ENCODE measurements around the gene ADM2. TPM values are rescaled to one million over a fixed set of nuclear protein-coding genes. Genes with fewer than 3 reads are reported as not detected.

Gene ADM2
- total and polyA plus RNA-seq, 2 of the 13 experiments (the other 11 are each of a cell fraction or from before 2014, with no cell fraction given) = 1.2 to 3.0 TPM

DNA sequence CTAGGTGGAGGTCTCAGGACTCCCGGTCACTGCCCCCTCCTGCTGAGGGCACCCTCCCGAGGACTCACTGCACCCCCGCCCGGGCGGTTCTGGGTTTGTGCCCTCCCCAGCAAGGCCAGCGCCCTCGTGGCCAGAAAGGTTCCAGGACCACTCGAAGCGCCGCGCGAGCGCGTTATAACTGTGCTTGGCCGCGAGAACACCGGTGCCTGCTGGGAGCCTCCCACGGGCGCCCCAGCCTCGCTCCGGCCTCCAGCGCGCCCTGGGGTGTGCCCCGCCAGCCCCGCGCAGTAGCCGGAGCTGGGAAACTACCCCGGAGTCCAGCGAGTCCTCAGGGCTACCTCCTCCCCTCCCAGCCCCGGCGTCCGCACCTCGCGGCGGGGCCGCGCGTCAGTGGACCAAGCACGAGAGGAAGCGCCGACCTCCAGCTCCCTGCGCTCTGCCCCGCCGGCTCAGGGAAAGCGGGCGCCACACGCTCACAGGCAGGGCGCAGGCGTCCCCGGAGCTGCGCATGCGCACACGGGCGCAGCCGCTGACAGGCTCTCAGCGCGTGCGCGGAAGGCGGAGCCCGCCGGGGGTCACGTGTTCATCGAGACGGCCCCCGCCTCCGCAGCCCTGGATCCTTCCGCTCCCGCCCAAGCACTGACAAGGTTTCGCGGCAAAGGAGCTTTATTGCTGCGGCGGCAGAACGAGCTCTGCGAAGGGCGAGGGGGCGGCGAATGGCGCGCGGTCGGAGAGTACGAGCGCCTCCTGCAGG is 43.9 kb downstream of the ADM2 start, which contains the start of gene SCO2 (continued):
- TF ChIP-seq HNRNPLL (IDR thresholded peaks at IDR 0.05; ENCODE audit: low read depth, low read length, poor library complexity, severe bottlenecking) (peak; percentile 67), ZNF782 (CRISPR knock-in tag; IDR thresholded peaks at IDR 0.05; ENCODE audit: borderline replicate concordance) (no peak; the same call in 1 of the 2 replicates), ZNF607 (CRISPR knock-in tag; IDR thresholded peaks at IDR 0.05; ENCODE audit: borderline replicate concordance) (peak; percentile 65; the same call in 1 of the 2 replicates), BRCA1 (CRISPR knock-in tag; IDR thresholded peaks at IDR 0.05) (no peak), ZMYM2 (CRISPR knock-in tag; IDR thresholded peaks at IDR 0.05) (no peak), BRD4 (CRISPR knock-in tag; IDR thresholded peaks at IDR 0.05) (peak; percentile 45; the same call in 1 of the 2 replicates), MED13 (CRISPR knock-in tag; IDR thresholded peaks at IDR 0.05) (peak; percentile 60; the same call in 1 of the 2 replicates), POLR2AphosphoS5 (IDR thresholded peaks at IDR 0.05; ENCODE audit: low read depth, low read length) (peak; percentile 68), ZNF670 (CRISPR knock-in tag; IDR thresholded peaks at IDR 0.05; ENCODE audit: borderline replicate concordance) (no peak), ZNF225 (CRISPR knock-in tag; IDR thresholded peaks at IDR 0.05) (peak; percentile 73; the same call in 1 of the 2 replicates), SP1 (IDR thresholded peaks at IDR 0.05) (no peak), SP1 (CRISPR knock-in tag; IDR thresholded peaks at IDR 0.05) (peak; percentile 62; the same call in 1 of the 2 replicates), ZNF530 (CRISPR knock-in tag; IDR thresholded peaks at IDR 0.05; ENCODE audit: low read depth) (no peak), ZSCAN21 (CRISPR knock-in tag; IDR thresholded peaks at IDR 0.05; ENCODE audit: borderline replicate concordance) (peak; percentile 80; the same call in 1 of the 2 replicates), ZNF224 (CRISPR knock-in tag; IDR thresholded peaks at IDR 0.05) (no peak), TOPORS (CRISPR knock-in tag; IDR thresholded peaks at IDR 0.05) (peak; percentile 49; the same call in 1 of the 2 replicates), IKZF4 (CRISPR knock-in tag; IDR thresholded peaks at IDR 0.05; ENCODE audit: borderline replicate concordance, low read depth, not compliant biosample characterization) (peak; percentile 59), NCOA1 (CRISPR knock-in tag; IDR thresholded peaks at IDR 0.05) (peak; percentile 52)
- TF ChIP-seq, protein P1, sequence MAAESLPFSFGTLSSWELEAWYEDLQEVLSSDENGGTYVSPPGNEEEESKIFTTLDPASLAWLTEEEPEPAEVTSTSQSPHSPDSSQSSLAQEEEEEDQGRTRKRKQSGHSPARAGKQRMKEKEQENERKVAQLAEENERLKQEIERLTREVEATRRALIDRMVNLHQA (CRISPR knock-in tag; IDR thresholded peaks at IDR 0.05) = no peak
- TF ChIP-seq, protein P2, sequence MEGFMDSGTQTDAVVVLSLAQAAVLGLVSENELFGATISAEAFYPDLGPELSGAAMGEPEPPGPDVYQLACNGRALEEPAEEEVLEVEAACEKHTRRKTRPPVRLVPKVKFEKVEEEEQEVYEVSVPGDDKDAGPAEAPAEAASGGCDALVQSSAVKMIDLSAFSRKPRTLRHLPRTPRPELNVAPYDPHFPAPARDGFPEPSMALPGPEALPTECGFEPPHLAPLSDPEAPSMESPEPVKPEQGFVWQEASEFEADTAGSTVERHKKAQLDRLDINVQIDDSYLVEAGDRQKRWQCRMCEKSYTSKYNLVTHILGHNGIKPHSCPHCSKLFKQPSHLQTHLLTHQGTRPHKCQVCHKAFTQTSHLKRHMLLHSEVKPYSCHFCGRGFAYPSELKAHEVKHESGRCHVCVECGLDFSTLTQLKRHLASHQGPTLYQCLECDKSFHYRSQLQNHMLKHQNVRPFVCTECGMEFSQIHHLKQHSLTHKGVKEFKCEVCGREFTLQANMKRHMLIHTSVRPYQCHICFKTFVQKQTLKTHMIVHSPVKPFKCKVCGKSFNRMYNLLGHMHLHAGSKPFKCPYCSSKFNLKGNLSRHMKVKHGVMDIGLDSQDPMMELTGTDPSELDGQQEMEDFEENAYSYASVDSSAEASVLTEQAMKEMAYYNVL (CRISPR knock-in tag; IDR thresholded peaks at IDR 0.05; ENCODE audit: borderline replicate concordance) = peak; percentile 81; the same call in 1 of the 2 replicates
- TF ChIP-seq, protein P3, sequence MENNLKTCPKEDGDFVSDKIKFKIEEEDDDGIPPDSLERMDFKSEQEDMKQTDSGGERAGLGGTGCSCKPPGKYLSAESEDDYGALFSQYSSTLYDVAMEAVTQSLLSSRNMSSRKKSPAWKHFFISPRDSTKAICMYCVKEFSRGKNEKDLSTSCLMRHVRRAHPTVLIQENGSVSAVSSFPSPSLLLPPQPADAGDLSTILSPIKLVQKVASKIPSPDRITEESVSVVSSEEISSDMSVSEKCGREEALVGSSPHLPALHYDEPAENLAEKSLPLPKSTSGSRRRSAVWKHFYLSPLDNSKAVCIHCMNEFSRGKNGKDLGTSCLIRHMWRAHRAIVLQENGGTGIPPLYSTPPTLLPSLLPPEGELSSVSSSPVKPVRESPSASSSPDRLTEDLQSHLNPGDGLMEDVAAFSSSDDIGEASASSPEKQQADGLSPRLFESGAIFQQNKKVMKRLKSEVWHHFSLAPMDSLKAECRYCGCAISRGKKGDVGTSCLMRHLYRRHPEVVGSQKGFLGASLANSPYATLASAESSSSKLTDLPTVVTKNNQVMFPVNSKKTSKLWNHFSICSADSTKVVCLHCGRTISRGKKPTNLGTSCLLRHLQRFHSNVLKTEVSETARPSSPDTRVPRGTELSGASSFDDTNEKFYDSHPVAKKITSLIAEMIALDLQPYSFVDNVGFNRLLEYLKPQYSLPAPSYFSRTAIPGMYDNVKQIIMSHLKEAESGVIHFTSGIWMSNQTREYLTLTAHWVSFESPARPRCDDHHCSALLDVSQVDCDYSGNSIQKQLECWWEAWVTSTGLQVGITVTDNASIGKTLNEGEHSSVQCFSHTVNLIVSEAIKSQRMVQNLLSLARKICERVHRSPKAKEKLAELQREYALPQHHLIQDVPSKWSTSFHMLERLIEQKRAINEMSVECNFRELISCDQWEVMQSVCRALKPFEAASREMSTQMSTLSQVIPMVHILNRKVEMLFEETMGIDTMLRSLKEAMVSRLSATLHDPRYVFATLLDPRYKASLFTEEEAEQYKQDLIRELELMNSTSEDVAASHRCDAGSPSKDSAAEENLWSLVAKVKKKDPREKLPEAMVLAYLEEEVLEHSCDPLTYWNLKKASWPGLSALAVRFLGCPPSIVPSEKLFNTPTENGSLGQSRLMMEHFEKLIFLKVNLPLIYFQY (CRISPR knock-in tag; IDR thresholded peaks at IDR 0.05; ENCODE audit: borderline replicate concordance) = no peak

Data from HepG2 (cell line).